ENCODE data around the gene COLEC11.

COLEC11 gene

DNA sequence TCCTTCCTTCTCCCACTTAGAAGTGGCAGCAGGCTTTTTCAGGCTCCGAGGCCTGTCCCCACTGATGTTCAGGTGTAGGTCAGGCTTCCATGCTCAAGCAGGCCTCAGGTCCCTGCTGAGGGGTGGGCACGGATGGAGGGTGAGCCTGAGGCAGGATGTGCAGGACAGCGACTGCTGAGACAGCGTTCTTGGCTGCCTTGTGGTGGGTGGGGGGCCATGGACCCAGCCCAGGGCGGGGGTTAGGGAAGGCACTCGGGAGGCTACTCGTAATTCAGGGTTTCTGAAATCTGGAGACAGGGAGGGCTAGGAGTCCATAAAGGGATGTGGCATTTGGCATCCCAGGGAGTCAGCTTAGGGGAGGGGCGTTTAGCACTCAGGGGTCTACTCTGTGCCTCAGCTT, 30.3 kb downstream of the COLEC11 start:
- Histone ChIP-seq H3K27ac (ENCODE audit: low read depth, low read length) (no peak overlapping the region), H3K27me3 (ENCODE audit: low read length) (no peaks in the 10 kb centered on the region), H3K9me2 (replicated peaks; ENCODE audit: insufficient read depth, low read length) (no peaks in the 10 kb centered on the region), H3K4me3 (ENCODE audit: insufficient read depth, low read length, poor library complexity, severe bottlenecking) (no peak overlapping the region), H3K79me2 (ENCODE audit: insufficient read depth, low read length) (no peaks in the 10 kb centered on the region), H3K4me2 (ENCODE audit: low read depth, low read length, poor library complexity, severe bottlenecking) (no peak overlapping the region), H2AFZ (ENCODE audit: low read depth, low read length, severe bottlenecking) (no peak overlapping the region), H4K20me1 (ENCODE audit: low read depth, low read length) (no peaks in the 10 kb centered on the region), H3K9ac (ENCODE audit: low read length) (no peak overlapping the region), H3F3A (ENCODE audit: insufficient read depth) (no peaks in the 10 kb centered on the region), H3K9me3 (ENCODE audit: insufficient read depth, low read length) (no peaks in the 10 kb centered on the region), H3K36me3 (ENCODE audit: low read length) (no peaks in the 10 kb centered on the region)
- TF ChIP-seq, protein P1, sequence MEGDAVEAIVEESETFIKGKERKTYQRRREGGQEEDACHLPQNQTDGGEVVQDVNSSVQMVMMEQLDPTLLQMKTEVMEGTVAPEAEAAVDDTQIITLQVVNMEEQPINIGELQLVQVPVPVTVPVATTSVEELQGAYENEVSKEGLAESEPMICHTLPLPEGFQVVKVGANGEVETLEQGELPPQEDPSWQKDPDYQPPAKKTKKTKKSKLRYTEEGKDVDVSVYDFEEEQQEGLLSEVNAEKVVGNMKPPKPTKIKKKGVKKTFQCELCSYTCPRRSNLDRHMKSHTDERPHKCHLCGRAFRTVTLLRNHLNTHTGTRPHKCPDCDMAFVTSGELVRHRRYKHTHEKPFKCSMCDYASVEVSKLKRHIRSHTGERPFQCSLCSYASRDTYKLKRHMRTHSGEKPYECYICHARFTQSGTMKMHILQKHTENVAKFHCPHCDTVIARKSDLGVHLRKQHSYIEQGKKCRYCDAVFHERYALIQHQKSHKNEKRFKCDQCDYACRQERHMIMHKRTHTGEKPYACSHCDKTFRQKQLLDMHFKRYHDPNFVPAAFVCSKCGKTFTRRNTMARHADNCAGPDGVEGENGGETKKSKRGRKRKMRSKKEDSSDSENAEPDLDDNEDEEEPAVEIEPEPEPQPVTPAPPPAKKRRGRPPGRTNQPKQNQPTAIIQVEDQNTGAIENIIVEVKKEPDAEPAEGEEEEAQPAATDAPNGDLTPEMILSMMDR (IDR thresholded peaks at IDR 0.05; ENCODE audit: insufficient read depth, low read length, poor library complexity, severe bottlenecking) = no peak
- TF ChIP-seq EZH2phosphoT487 (conservative IDR thresholded peaks at IDR 0.05; ENCODE audit: low read length) = no peak

DNA sequence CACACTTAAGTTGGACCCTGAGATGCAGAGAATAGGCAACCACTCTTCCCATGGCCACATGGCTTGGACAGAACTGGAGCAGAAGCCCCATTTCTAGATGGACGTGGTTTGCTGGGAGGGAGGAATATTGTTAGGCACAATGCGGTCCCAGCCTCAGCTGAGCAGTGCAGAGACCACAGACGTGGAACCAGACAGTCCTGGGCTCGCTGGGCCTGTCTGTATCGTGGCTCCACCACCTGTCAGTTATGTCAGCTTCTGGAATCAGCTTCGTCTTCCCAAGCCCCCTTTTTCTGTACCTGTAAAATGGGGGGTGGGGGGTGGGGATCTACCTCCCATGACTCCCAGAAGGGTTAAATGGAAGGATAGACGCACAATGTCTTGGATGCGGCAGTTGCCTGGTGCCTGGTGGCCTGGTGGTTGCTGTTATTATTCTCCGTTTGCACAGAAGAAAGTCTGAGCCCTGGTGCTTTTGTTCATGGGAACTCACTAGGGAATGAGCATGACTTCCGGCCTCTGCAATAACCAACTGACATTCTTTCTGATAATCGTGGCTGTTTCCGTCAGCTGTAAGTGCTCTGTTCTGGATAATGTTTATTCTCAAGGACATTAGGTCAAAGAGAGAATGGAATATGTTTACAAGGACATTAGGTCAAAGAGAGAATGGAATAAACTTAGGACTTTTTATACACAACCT, 31.4 kb downstream of the COLEC11 start:
- no peaks in the 10 kb centered on the region for H4K20me1 ChIP-seq (ENCODE audit: low read depth, low read length)
- H3K36me3 ChIP-seq (ENCODE audit: low read length) = no peaks in the 10 kb centered on the region
- H3K9me2 ChIP-seq (replicated peaks; ENCODE audit: insufficient read depth, low read length) = no peaks in the 10 kb centered on the region
- no peak overlapping the region for H3K27ac ChIP-seq (ENCODE audit: low read depth, low read length)
- H3K9me3 ChIP-seq (ENCODE audit: insufficient read depth, low read length) = no peaks in the 10 kb centered on the region
- H3K79me2 ChIP-seq (ENCODE audit: insufficient read depth, low read length) = no peaks in the 10 kb centered on the region
- no peaks in the 10 kb centered on the region for H3F3A ChIP-seq (ENCODE audit: insufficient read depth)
- no peak overlapping the region for H3K4me2 ChIP-seq (ENCODE audit: low read depth, low read length, poor library complexity, severe bottlenecking)
- H2AFZ ChIP-seq (ENCODE audit: low read depth, low read length, severe bottlenecking) = no peak overlapping the region
- no peak overlapping the region for H3K4me3 ChIP-seq (ENCODE audit: insufficient read depth, low read length, poor library complexity, severe bottlenecking)
- no peak overlapping the region for H3K9ac ChIP-seq (ENCODE audit: low read length)
- H3K27me3 ChIP-seq (ENCODE audit: low read length) = no peaks in the 10 kb centered on the region
- TF ChIP-seq EZH2phosphoT487 (conservative IDR thresholded peaks at IDR 0.05; ENCODE audit: low read length) = no peak
- TF ChIP-seq, protein P1 (IDR thresholded peaks at IDR 0.05; ENCODE audit: insufficient read depth, low read length, poor library complexity, severe bottlenecking) = no peak

DNA sequence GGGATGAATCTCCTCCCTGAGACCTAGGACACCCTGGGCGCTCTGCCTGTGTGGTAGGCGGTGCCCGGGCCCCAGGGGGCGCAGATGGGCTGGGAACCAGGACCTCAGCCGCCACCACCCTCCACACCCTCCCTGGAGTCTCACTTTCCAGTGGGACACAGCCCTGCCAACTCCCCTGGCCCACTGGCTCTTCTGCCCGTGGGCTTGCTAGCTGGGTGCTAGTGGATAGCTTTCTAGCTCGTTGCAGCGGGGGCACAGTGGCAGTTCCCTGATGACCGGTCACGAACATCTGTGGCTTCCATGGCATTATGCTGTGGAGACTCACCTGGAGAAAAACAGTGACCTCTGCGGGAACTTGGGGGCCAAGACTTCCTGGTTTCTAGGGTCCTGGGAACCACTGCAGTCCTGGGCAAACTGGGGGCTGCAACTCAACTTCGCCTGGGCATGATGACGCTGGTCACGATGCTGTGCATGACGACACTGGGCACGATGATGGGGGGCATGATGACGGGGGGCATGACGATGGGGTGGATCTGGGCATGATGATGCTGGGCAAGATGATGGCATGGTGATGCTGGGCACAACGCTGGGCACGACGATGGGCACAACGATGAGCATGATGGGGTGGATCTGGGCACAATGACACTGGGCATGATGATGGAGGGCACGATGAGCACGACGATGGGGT, 32.0 kb downstream of the COLEC11 start:
- Histone ChIP-seq H3K4me3 (ENCODE audit: insufficient read depth, low read length, poor library complexity, severe bottlenecking) (no peak overlapping the region), H3K9me2 (replicated peaks; ENCODE audit: insufficient read depth, low read length) (no peaks in the 10 kb centered on the region), H3K79me2 (ENCODE audit: insufficient read depth, low read length) (no peaks in the 10 kb centered on the region), H2AFZ (ENCODE audit: low read depth, low read length, severe bottlenecking) (no peak overlapping the region), H3K36me3 (ENCODE audit: low read length) (no peaks in the 10 kb centered on the region), H3K4me2 (ENCODE audit: low read depth, low read length, poor library complexity, severe bottlenecking) (no peak overlapping the region), H3K27me3 (ENCODE audit: low read length) (no peaks in the 10 kb centered on the region), H3K9ac (ENCODE audit: low read length) (no peak overlapping the region), H3K27ac (ENCODE audit: low read depth, low read length) (no peak overlapping the region), H3F3A (ENCODE audit: insufficient read depth) (no peaks in the 10 kb centered on the region), H3K9me3 (ENCODE audit: insufficient read depth, low read length) (no peaks in the 10 kb centered on the region), H4K20me1 (ENCODE audit: low read depth, low read length) (no peaks in the 10 kb centered on the region)
- TF ChIP-seq, protein P1 (IDR thresholded peaks at IDR 0.05; ENCODE audit: insufficient read depth, low read length, poor library complexity, severe bottlenecking) = no peak
- TF ChIP-seq EZH2phosphoT487 (conservative IDR thresholded peaks at IDR 0.05; ENCODE audit: low read length) = no peak

Data from SU-DHL-6 (cell line).